MM.1S (cell line): ENCODE data around the gene MAPK6.

Experiments used
- DNase-seq: peaks from one replicate; pipeline ENCODE4 v3.0.0-alpha.2; 2015
- H2AFZ ChIP-seq: fragments of 300-600 bp; sonication (generic); 2 replicates; pipeline ENCODE4 v1.6.0; 2016; ENCODE audit warnings: antibody characterized with exemption, low read length
- H3F3A ChIP-seq: fragments of 300-600 bp; sonication (generic); 2 replicates; pipeline ENCODE4 v1.6.1; 2016; ENCODE audit warnings: mild to moderate bottlenecking, antibody characterized with exemption, low read length, moderate library complexity, mixed read lengths; ENCODE audit not compliant: insufficient read depth
- H3K27ac ChIP-seq: fragments of 300-600 bp; sonication (generic); 2 replicates; pipeline ENCODE4 v1.5.1; 2016; ENCODE audit warnings: mild to moderate bottlenecking, low read length
- H3K27me3 ChIP-seq: fragments of 300-600 bp; sonication (generic); replicated peaks from 2 replicates; pipeline ENCODE4 v1.6.0; 2016; ENCODE audit warnings: low read length; ENCODE audit not compliant: insufficient read depth
- H3K36me3 ChIP-seq: fragments of 300-600 bp; sonication (generic); replicated peaks from 2 replicates; pipeline ENCODE4 v1.6.1; 2016; ENCODE audit warnings: mild to moderate bottlenecking, low read length, mixed read lengths; ENCODE audit not compliant: insufficient read depth
- H3K4me1 ChIP-seq: fragments of 300-600 bp; sonication (generic); 2 replicates; pipeline ENCODE4 v1.6.1; 2016; ENCODE audit warnings: low read length, mixed read lengths
- H3K4me2 ChIP-seq: fragments of 300-600 bp; sonication (generic); 2 replicates; pipeline ENCODE4 v1.6.0; 2016; ENCODE audit warnings: low read depth, low read length
- H3K4me3 ChIP-seq: fragments of 300-600 bp; sonication (generic); 2 replicates; pipeline ENCODE4 v1.5.1; 2016; ENCODE audit warnings: low read length, mixed read lengths
- H3K79me2 ChIP-seq: fragments of 300-600 bp; sonication (generic); 2 replicates; pipeline ENCODE4 v1.6.1; 2016; ENCODE audit warnings: mixed run types, low read length, mixed read lengths
- H3K9ac ChIP-seq: fragments of 300-600 bp; sonication (generic); 2 replicates; pipeline ENCODE4 v1.6.1; 2016; ENCODE audit warnings: low read length, mixed read lengths
- H3K9me2 ChIP-seq: fragments of 300-600 bp; sonication (generic); replicated peaks from 2 replicates; pipeline ENCODE4 v1.6.1; 2016; ENCODE audit warnings: mild to moderate bottlenecking, low read length, mixed read lengths; ENCODE audit not compliant: insufficient read depth
- H3K9me3 ChIP-seq: fragments of 300-600 bp; sonication (generic); replicated peaks from 2 replicates; pipeline ENCODE4 v1.6.1; 2016; ENCODE audit warnings: mild to moderate bottlenecking, low read length, mixed read lengths; ENCODE audit not compliant: insufficient read depth
- H4K20me1 ChIP-seq: fragments of 300-600 bp; sonication (generic); 2 replicates; pipeline ENCODE4 v1.6.1; 2016; ENCODE audit warnings: mild to moderate bottlenecking, low read length, moderate library complexity, mixed read lengths; ENCODE audit not compliant: insufficient read depth
- CTCF ChIP-seq: fragments of 300-600 bp; sonication (generic); IDR thresholded peaks from 2 replicates; pipeline ENCODE4 v1.5.1; 2016; ENCODE audit warnings: antibody characterized with exemption, low read length, mixed read lengths
- EZH2 ChIP-seq: fragments of 300-600 bp; sonication (generic); optimal IDR thresholded peaks from 2 replicates; pipeline ENCODE3; 2017; ENCODE audit warnings: low read depth, mild to moderate bottlenecking, antibody characterized with exemption, low read length, mixed read lengths
- EZH2phosphoT487 ChIP-seq: fragments of 300-600 bp; sonication (generic); IDR thresholded peaks from 2 replicates; pipeline ENCODE4 v1.6.1; 2018; ENCODE audit warnings: antibody characterized with exemption, low read length

The MAPK6 gene

GRCh38 chr15:52106641-52107040 is 87.6 kb downstream of the MAPK6 start:
- H3K27ac ChIP-seq: no peak overlapping the region
- H3K79me2 ChIP-seq: no peaks in the 10 kb centered on the region
- no peak overlapping the region for H3K4me2 ChIP-seq
- no peak overlapping the region for H2AFZ ChIP-seq
- no peaks in the 10 kb centered on the region for H3K36me3 ChIP-seq
- no peak for DNase-seq
- H3K4me3 ChIP-seq: no peak overlapping the region
- TF ChIP-seq EZH2: no peak
- no peak for TF ChIP-seq CTCF
- no peak for TF ChIP-seq EZH2phosphoT487
- no peaks in the 10 kb centered on the region for H3K9me3 ChIP-seq
- no peaks in the 10 kb centered on the region for H3K9me2 ChIP-seq
- H4K20me1 ChIP-seq: no peaks in the 10 kb centered on the region
- peaks cover 3% of the 10 kb centered on the region; the same call in 1 of the 2 replicates for H3F3A ChIP-seq
- H3K9ac ChIP-seq: no peak overlapping the region
- H3K27me3 ChIP-seq: no peaks in the 10 kb centered on the region
- H3K4me1 ChIP-seq: 0 out of 2 replicates have a peak, but pooled peaks cover 8% of the 10 kb centered on the region

- Histone ChIP-seq H3K79me2 (no peaks in the 10 kb centered on the region), H3K36me3 (no peaks in the 10 kb centered on the region), H2AFZ (no peak overlapping the region), H3K4me3 (no peak overlapping the region), H3K9me3 (no peaks in the 10 kb centered on the region), H4K20me1 (no peaks in the 10 kb centered on the region), H3K4me2 (no peak overlapping the region), H3K27ac (no peak overlapping the region), H3K9ac (no peak overlapping the region), H3K9me2 (no peaks in the 10 kb centered on the region), H3K4me1 (0 out of 2 replicates have a peak, but pooled peaks cover 2% of the 10 kb centered on the region), H3F3A (peaks cover 1% of the 10 kb centered on the region; the same call in 1 of the 2 replicates), H3K27me3 (no peaks in the 10 kb centered on the region)
- TF ChIP-seq EZH2 (no peak), EZH2phosphoT487 (no peak), CTCF (no peak)
- no peak for DNase-seq
Measured at GRCh38 chr15:52107238-52107637, 88.2 kb downstream of the MAPK6 start.

GRCh38 chr15:52109559-52110451 is 90.8 kb downstream of the MAPK6 start:
- Histone ChIP-seq H3K9me2 (no peaks in the 10 kb centered on the region), H3K36me3 (no peaks in the 10 kb centered on the region), H3F3A (no peaks in the 10 kb centered on the region), H3K9me3 (no peaks in the 10 kb centered on the region), H3K9ac (no peak overlapping the region), H3K79me2 (no peaks in the 10 kb centered on the region), H3K4me3 (no peak overlapping the region), H4K20me1 (no peaks in the 10 kb centered on the region), H3K27ac (no peak overlapping the region), H3K4me2 (no peak overlapping the region), H2AFZ (no peak overlapping the region), H3K27me3 (no peaks in the 10 kb centered on the region), H3K4me1 (no peaks in the 10 kb centered on the region)
- DNase-seq: no peak
- TF ChIP-seq EZH2 (no peak), EZH2phosphoT487 (no peak)
